Measurements from ENCODE around the gene CCM2. TPM values are rescaled to one million over a fixed set of nuclear protein-coding genes. Genes with fewer than 3 reads are reported as not detected.

The CCM2 gene
- total RNA-seq, 1 experiment from 2014 or later, result 29.0 TPM

- in situ Hi-C loops (cut with HindIII; ENCODE audit: low pct_unique_long_range_greater_than_20kb, low sequenced_read_pairs), result no loop called here
- DNase-seq (ENCODE audit: low read depth, low spot score), result no peak
Observed at GRCh38 chr7:45080958-45081669, 81.1 kb downstream of the CCM2 start.

GRCh38 chr7:45081670-45081974 is 81.6 kb downstream of the CCM2 start:
- DNase-seq (ENCODE audit: low read depth, low spot score), result no peak
- in situ Hi-C loops (cut with HindIII; ENCODE audit: low pct_unique_long_range_greater_than_20kb, low sequenced_read_pairs), result no loop called here

- DNase-seq (ENCODE audit: low read depth, low spot score), result no peak
- in situ Hi-C loops (cut with HindIII; ENCODE audit: low pct_unique_long_range_greater_than_20kb, low sequenced_read_pairs), result no loop called here
Observed at GRCh38 chr7:45082031-45082830, 82.2 kb downstream of the CCM2 start.

GRCh38 chr7:45082831-45083331 is 82.9 kb downstream of the CCM2 start:
- in situ Hi-C loops (cut with HindIII; ENCODE audit: low pct_unique_long_range_greater_than_20kb, low sequenced_read_pairs), result no loop called here
- no peak for DNase-seq (ENCODE audit: low read depth, low spot score)

GRCh38 chr7:45084336-45084735 is 84.3 kb downstream of the CCM2 start:
- DNase-seq (ENCODE audit: low read depth, low spot score), result peak; percentile 50
- in situ Hi-C loops (cut with HindIII; ENCODE audit: low pct_unique_long_range_greater_than_20kb, low sequenced_read_pairs), result no loop called here

GRCh38 chr7:45084901-45085618 is 85.1 kb downstream of the CCM2 start:
- in situ Hi-C loops (cut with HindIII; ENCODE audit: low pct_unique_long_range_greater_than_20kb, low sequenced_read_pairs), result no loop called here
- no peak for DNase-seq (ENCODE audit: low read depth, low spot score)

GRCh38 chr7:45085619-45086200 is 85.7 kb downstream of the CCM2 start:
- in situ Hi-C loops (cut with HindIII; ENCODE audit: low pct_unique_long_range_greater_than_20kb, low sequenced_read_pairs), result no loop called here
- DNase-seq (ENCODE audit: low read depth, low spot score), result no peak

- DNase-seq (ENCODE audit: low read depth, low spot score), result no peak
- in situ Hi-C loops (cut with HindIII; ENCODE audit: low pct_unique_long_range_greater_than_20kb, low sequenced_read_pairs), result no loop called here
Observed at GRCh38 chr7:45086331-45087065, 86.5 kb downstream of the CCM2 start.

- in situ Hi-C loops (cut with HindIII; ENCODE audit: low pct_unique_long_range_greater_than_20kb, low sequenced_read_pairs), result no loop called here
- no peak for DNase-seq (ENCODE audit: low read depth, low spot score)
Observed at GRCh38 chr7:45087301-45088145, 87.5 kb downstream of the CCM2 start.

GRCh38 chr7:45088146-45088701 is 88.2 kb downstream of the CCM2 start:
- in situ Hi-C loops (cut with HindIII; ENCODE audit: low pct_unique_long_range_greater_than_20kb, low sequenced_read_pairs), result no loop called here
- DNase-seq (ENCODE audit: low read depth, low spot score), result no peak

GRCh38 chr7:45088821-45089340 is 88.9 kb downstream of the CCM2 start, which contains the start of gene NACAD:
Gene NACAD, minus strand, starts transcription at chr7:45088969. Its CDS starts 75 bp downstream, at chr7:45088894.
- in situ Hi-C loops (cut with HindIII; ENCODE audit: low pct_unique_long_range_greater_than_20kb, low sequenced_read_pairs), result no loop called here
- DNase-seq (ENCODE audit: low read depth, low spot score), result no peak

- in situ Hi-C loops (cut with HindIII; ENCODE audit: low pct_unique_long_range_greater_than_20kb, low sequenced_read_pairs), result no loop called here
- DNase-seq (ENCODE audit: low read depth, low spot score), result peak; percentile 52
Observed at GRCh38 chr7:45089341-45089891, 89.4 kb downstream of the CCM2 start.

- peak; percentile 89 for DNase-seq (ENCODE audit: low read depth, low spot score)
- in situ Hi-C loops (cut with HindIII; ENCODE audit: low pct_unique_long_range_greater_than_20kb, low sequenced_read_pairs), result no loop called here
Observed at GRCh38 chr7:45092100-45092930, 92.3 kb downstream of the CCM2 start.

GRCh38 chr7:45092931-45093235 is 92.9 kb downstream of the CCM2 start:
- in situ Hi-C loops (cut with HindIII; ENCODE audit: low pct_unique_long_range_greater_than_20kb, low sequenced_read_pairs), result no loop called here
- no peak for DNase-seq (ENCODE audit: low read depth, low spot score)

Measured in SK-MEL-5 (cell line).